ENCODE results near the gene TNS2. TPM values are rescaled to one million over a fixed set of nuclear protein-coding genes. Genes with fewer than 3 reads are reported as not detected.

TNS2 gene
- total RNA-seq (100 to 1,000 TPM in 3 of 9 donors, 10 to 100 TPM in 6; 56.0 to 193 (median 88.4) TPM), polyA plus RNA-seq (100 to 1,000 TPM in 1 of 2 donors, 10 to 100 TPM in 1; 58.7 to 133 TPM)
- long read RNA-seq, donor 1, partial matches to known transcripts: 37 of 53 reads
- long read RNA-seq, donor 1, other reads (novel, unspliced or antisense): 13 of 53 reads
- long read RNA-seq, donor 2, partial matches to known transcripts: 25 of 37 reads
- long read RNA-seq, donor 2, other reads (novel, unspliced or antisense): 10 of 37 reads
- long read RNA-seq, donor 3, partial matches to known transcripts: 10 of 11 reads
- long read RNA-seq, donor 3, other reads (novel, unspliced or antisense): 0 of 11 reads

- intact Hi-C loops (cut with DNase I): loop anchor here in 3 of 10 donors (5.0 kb wide), 2 partner anchors 42 to 48 kb away; partner anchors contain the start of genes IGFBP6 (in 2 of the 3) and EIF4B (in 1 of the 3)
- WGBS, 4 donors: 2 to 13% (median 7%) methylated on average over 9 to 20 of the region's 20 CpGs
- Histone ChIP-seq H3K4me1 (peaks cover 7 to 91% (median 76%) of the 10 kb centered on the region in 12 donors), H3K9me3 (no peaks in the 10 kb centered on the region), H3K4me3 (peak within 1 kb of the TSS; percentile 64 to 81 (median 72)), H3K27ac (peak within 1 kb of the TSS; percentile 96 to 100 (median 98)), H3K36me3 (peaks cover 0 to 20% (median 4%) of the 10 kb centered on the region in 9 donors), H3K27me3 (no peaks in the 10 kb centered on the region)
- TF ChIP-seq CTCF (IDR thresholded peaks at IDR 0.05) (no peak), POLR2A (IDR thresholded peaks at IDR 0.05) (peak in 1 of 2 donors; percentile 75)
- peak; percentile 89 to 93 (median 91) for DNase-seq
- peak; percentile 10 to 35 (median 20) for ATAC-seq
These were observed at the start of gene TNS2 for GRCh38 chr12:53049571-53050318. Gene TNS2 (plus strand): TSS chr12:53050065. CDS start chr12:53050186, 121 bp downstream.

GRCh38 chr12:53004178-53004577 is 45.7 kb upstream of the TNS2 start:
- Histone ChIP-seq H3K27ac (peak overlapping the region in 1 of 12 donors; percentile 95), H3K27me3 (peaks cover 0 to 11% (median 0%) of the 10 kb centered on the region in 9 donors), H3K9me3 (no peaks in the 10 kb centered on the region), H3K4me1 (peaks cover 7 to 37% (median 28%) of the 10 kb centered on the region in 12 donors), H3K4me3 (no peak overlapping the region), H3K36me3 (peaks cover 0 to 12% (median 3%) of the 10 kb centered on the region in 9 donors)
- DNase-seq (no peak), ATAC-seq (no peak)
- 49 to 60% (median 57%) methylated on average over 5 of the region's 5 CpGs for WGBS, 4 donors
- intact Hi-C loops (cut with DNase I): no loop called here
- TF ChIP-seq POLR2A (IDR thresholded peaks at IDR 0.05) (no peak), CTCF (IDR thresholded peaks at IDR 0.05) (no peak)

GRCh38 chr12:53004582-53004981 is 45.3 kb upstream of the TNS2 start:
- DNase-seq (no peak), ATAC-seq (no peak)
- H3K4me3 ChIP-seq: no peak overlapping the region
- 79 to 86% (median 85%) methylated on average over 2 of the region's 2 CpGs for WGBS, 4 donors
- H3K27ac ChIP-seq: peak overlapping the region in 1 of 12 donors; percentile 95
- intact Hi-C loops (cut with DNase I): no loop called here
- H3K36me3 ChIP-seq: peaks cover 0 to 16% (median 3%) of the 10 kb centered on the region in 9 donors
- no peaks in the 10 kb centered on the region for H3K9me3 ChIP-seq
- peaks cover 0 to 9% (median 0%) of the 10 kb centered on the region in 9 donors for H3K27me3 ChIP-seq
- peaks cover 7 to 41% (median 32%) of the 10 kb centered on the region in 12 donors for H3K4me1 ChIP-seq
- TF ChIP-seq POLR2A (IDR thresholded peaks at IDR 0.05) (no peak), CTCF (IDR thresholded peaks at IDR 0.05) (no peak)

Data from heart left ventricle (tissue), 16 donors.